Measurements from ENCODE around the gene ACHE.

ACHE gene

GRCh38 chr7:100865372-100865911, 30.2 kb downstream of the ACHE start:
- no peaks in the 10 kb centered on the region for H3K27me3 ChIP-seq (ENCODE audit: insufficient read depth, low read length, poor library complexity)
- no peak overlapping the region for H3K4me3 ChIP-seq (ENCODE audit: low read length)
- no peak overlapping the region for H3K4me2 ChIP-seq (ENCODE audit: low read length)
- H3K23ac ChIP-seq (ENCODE audit: low read length): no peak overlapping the region
- no peak overlapping the region for H2BK5ac ChIP-seq (ENCODE audit: low read length)
- peaks cover 14% of the 10 kb centered on the region for H3K79me2 ChIP-seq (ENCODE audit: control insufficient read depth, insufficient read depth, low read length)
- no peaks in the 10 kb centered on the region for H3K4me1 ChIP-seq (ENCODE audit: control insufficient read depth, low read depth, low read length)
- H4K8ac ChIP-seq (ENCODE audit: low read depth, low read length): no peak overlapping the region
- no peak overlapping the region for H4K5ac ChIP-seq (ENCODE audit: low read length)
- no peak overlapping the region for H3K27ac ChIP-seq (ENCODE audit: low read depth, low read length)
- H3K4ac ChIP-seq (ENCODE audit: low read depth, low read length): no peak overlapping the region
- peak; percentile 52 for DNase-seq
- H3K79me1 ChIP-seq (ENCODE audit: low read length): peaks cover 8% of the 10 kb centered on the region
- no peak overlapping the region for H2BK120ac ChIP-seq (ENCODE audit: low read depth, low read length)
- H3K56ac ChIP-seq (ENCODE audit: low read length): peak overlapping the region; percentile 3
- no peak overlapping the region for H3K18ac ChIP-seq (ENCODE audit: low read length)
- no peak overlapping the region for H2AK5ac ChIP-seq (ENCODE audit: low read length)
- H2BK15ac ChIP-seq (replicated peaks; ENCODE audit: low read depth): no peak overlapping the region
- WGBS (ENCODE audit: extremely low coverage, insufficient coverage, low lambda C conversion rate): no CpG with 5 or more reads among the region's 17 CpGs
- peaks cover 8% of the 10 kb centered on the region for H3K36me3 ChIP-seq (ENCODE audit: control insufficient read depth, insufficient read depth, low read length)
- no peak overlapping the region for H3K9ac ChIP-seq (ENCODE audit: low read length)

- Histone ChIP-seq H4K5ac (ENCODE audit: low read length) (no peak overlapping the region), H2BK5ac (ENCODE audit: low read length) (no peak overlapping the region), H3K36me3 (ENCODE audit: control insufficient read depth, insufficient read depth, low read length) (peaks cover 5% of the 10 kb centered on the region), H3K23ac (ENCODE audit: low read length) (no peak overlapping the region), H3K4me2 (ENCODE audit: low read length) (no peak overlapping the region), H3K79me1 (ENCODE audit: low read length) (peaks cover 6% of the 10 kb centered on the region), H3K56ac (ENCODE audit: low read length) (no peak overlapping the region), H3K27me3 (ENCODE audit: insufficient read depth, low read length, poor library complexity) (no peaks in the 10 kb centered on the region), H4K8ac (ENCODE audit: low read depth, low read length) (no peak overlapping the region), H2BK15ac (replicated peaks; ENCODE audit: low read depth) (no peak overlapping the region), H3K4ac (ENCODE audit: low read depth, low read length) (no peak overlapping the region), H3K18ac (ENCODE audit: low read length) (no peak overlapping the region), H2AK5ac (ENCODE audit: low read length) (no peak overlapping the region), H3K9ac (ENCODE audit: low read length) (no peak overlapping the region), H2BK120ac (ENCODE audit: low read depth, low read length) (no peak overlapping the region), H3K79me2 (ENCODE audit: control insufficient read depth, insufficient read depth, low read length) (peaks cover 14% of the 10 kb centered on the region), H3K4me3 (ENCODE audit: low read length) (no peak overlapping the region), H3K4me1 (ENCODE audit: control insufficient read depth, low read depth, low read length) (no peaks in the 10 kb centered on the region), H3K27ac (ENCODE audit: low read depth, low read length) (no peak overlapping the region)
- WGBS (ENCODE audit: extremely low coverage, insufficient coverage, low lambda C conversion rate): no CpG with 5 or more reads among the region's 12 CpGs
- no peak for DNase-seq
Measured at GRCh38 chr7:100864263-100864845, 31.3 kb downstream of the ACHE start.

- H4K8ac ChIP-seq (ENCODE audit: low read depth, low read length): no peak overlapping the region
- no peak overlapping the region for H3K27ac ChIP-seq (ENCODE audit: low read depth, low read length)
- no peak overlapping the region for H3K56ac ChIP-seq (ENCODE audit: low read length)
- H3K36me3 ChIP-seq (ENCODE audit: control insufficient read depth, insufficient read depth, low read length): peaks cover 4% of the 10 kb centered on the region
- no peak overlapping the region for H3K18ac ChIP-seq (ENCODE audit: low read length)
- peaks cover 6% of the 10 kb centered on the region for H3K79me1 ChIP-seq (ENCODE audit: low read length)
- no peak overlapping the region for H4K5ac ChIP-seq (ENCODE audit: low read length)
- H3K23ac ChIP-seq (ENCODE audit: low read length): no peak overlapping the region
- H3K4me3 ChIP-seq (ENCODE audit: low read length): no peak overlapping the region
- no peak overlapping the region for H2BK120ac ChIP-seq (ENCODE audit: low read depth, low read length)
- H2AK5ac ChIP-seq (ENCODE audit: low read length): no peak overlapping the region
- H3K79me2 ChIP-seq (ENCODE audit: control insufficient read depth, insufficient read depth, low read length): peaks cover 12% of the 10 kb centered on the region
- no peak overlapping the region for H3K4ac ChIP-seq (ENCODE audit: low read depth, low read length)
- H3K9ac ChIP-seq (ENCODE audit: low read length): no peak overlapping the region
- no peak overlapping the region for H3K4me2 ChIP-seq (ENCODE audit: low read length)
- H2BK15ac ChIP-seq (replicated peaks; ENCODE audit: low read depth): no peak overlapping the region
- H3K27me3 ChIP-seq (ENCODE audit: insufficient read depth, low read length, poor library complexity): no peaks in the 10 kb centered on the region
- DNase-seq: no peak
- H2BK5ac ChIP-seq (ENCODE audit: low read length): no peak overlapping the region
- H3K4me1 ChIP-seq (ENCODE audit: control insufficient read depth, low read depth, low read length): no peaks in the 10 kb centered on the region
- no CpG with 5 or more reads among the region's 10 CpGs for WGBS (ENCODE audit: extremely low coverage, insufficient coverage, low lambda C conversion rate)
Measured at GRCh38 chr7:100863406-100863950, 32.2 kb downstream of the ACHE start.

- Histone ChIP-seq H4K5ac (ENCODE audit: low read length) (no peak overlapping the region), H3K79me2 (ENCODE audit: control insufficient read depth, insufficient read depth, low read length) (no peaks in the 10 kb centered on the region), H3K18ac (ENCODE audit: low read length) (no peak overlapping the region), H2AK5ac (ENCODE audit: low read length) (no peak overlapping the region), H3K4me3 (ENCODE audit: low read length) (no peak overlapping the region), H4K8ac (ENCODE audit: low read depth, low read length) (no peak overlapping the region), H3K27me3 (ENCODE audit: insufficient read depth, low read length, poor library complexity) (no peaks in the 10 kb centered on the region), H2BK15ac (replicated peaks; ENCODE audit: low read depth) (no peak overlapping the region), H2BK5ac (ENCODE audit: low read length) (no peak overlapping the region), H3K36me3 (ENCODE audit: control insufficient read depth, insufficient read depth, low read length) (peaks cover 4% of the 10 kb centered on the region), H3K4ac (ENCODE audit: low read depth, low read length) (no peak overlapping the region), H3K9ac (ENCODE audit: low read length) (no peak overlapping the region), H3K4me2 (ENCODE audit: low read length) (no peak overlapping the region), H3K56ac (ENCODE audit: low read length) (no peak overlapping the region), H3K79me1 (ENCODE audit: low read length) (peaks cover 6% of the 10 kb centered on the region), H3K23ac (ENCODE audit: low read length) (no peak overlapping the region), H3K27ac (ENCODE audit: low read depth, low read length) (no peak overlapping the region), H2BK120ac (ENCODE audit: low read depth, low read length) (no peak overlapping the region), H3K4me1 (ENCODE audit: control insufficient read depth, low read depth, low read length) (no peaks in the 10 kb centered on the region)
- DNase-seq: no peak
- WGBS (ENCODE audit: extremely low coverage, insufficient coverage, low lambda C conversion rate): no CpG with 5 or more reads among the region's 14 CpGs
Measured at GRCh38 chr7:100861616-100861985, 34.1 kb downstream of the ACHE start.

- Histone ChIP-seq H3K27ac (ENCODE audit: low read depth, low read length) (no peak overlapping the region), H3K4me1 (ENCODE audit: control insufficient read depth, low read depth, low read length) (no peaks in the 10 kb centered on the region), H3K27me3 (ENCODE audit: insufficient read depth, low read length, poor library complexity) (no peaks in the 10 kb centered on the region), H3K79me2 (ENCODE audit: control insufficient read depth, insufficient read depth, low read length) (no peaks in the 10 kb centered on the region), H3K23ac (ENCODE audit: low read length) (no peak overlapping the region), H3K4me2 (ENCODE audit: low read length) (no peak overlapping the region), H3K56ac (ENCODE audit: low read length) (no peak overlapping the region), H3K4me3 (ENCODE audit: low read length) (no peak overlapping the region), H3K36me3 (ENCODE audit: control insufficient read depth, insufficient read depth, low read length) (peaks cover 4% of the 10 kb centered on the region), H2BK5ac (ENCODE audit: low read length) (no peak overlapping the region), H4K8ac (ENCODE audit: low read depth, low read length) (no peak overlapping the region), H3K79me1 (ENCODE audit: low read length) (peaks cover 6% of the 10 kb centered on the region), H2BK120ac (ENCODE audit: low read depth, low read length) (no peak overlapping the region), H3K18ac (ENCODE audit: low read length) (no peak overlapping the region), H2AK5ac (ENCODE audit: low read length) (no peak overlapping the region), H3K4ac (ENCODE audit: low read depth, low read length) (no peak overlapping the region), H3K9ac (ENCODE audit: low read length) (no peak overlapping the region), H2BK15ac (replicated peaks; ENCODE audit: low read depth) (no peak overlapping the region), H4K5ac (ENCODE audit: low read length) (no peak overlapping the region)
- WGBS (ENCODE audit: extremely low coverage, insufficient coverage, low lambda C conversion rate): no CpG with 5 or more reads among the region's 18 CpGs
- no peak for DNase-seq
Measured at GRCh38 chr7:100860702-100861615, 34.7 kb downstream of the ACHE start.

All from mesendoderm (in vitro differentiated cells).